A549 treated with AZD2906 at 1 μM for 4 hours (cell line): ENCODE measurements around the gene MATK. TPM values are rescaled to one million over a fixed set of nuclear protein-coding genes. Genes with fewer than 3 reads are reported as not detected.

Source experiments
- total RNA-seq: library from RNA; stranded (reverse); fragments of 200-300 nt; extraction: Qiagen RNA extraction; gene quantifications from 5 replicates; pipeline ENCODE4 v1.2.3, GENCODE V29; 2022

Gene MATK, protein sequence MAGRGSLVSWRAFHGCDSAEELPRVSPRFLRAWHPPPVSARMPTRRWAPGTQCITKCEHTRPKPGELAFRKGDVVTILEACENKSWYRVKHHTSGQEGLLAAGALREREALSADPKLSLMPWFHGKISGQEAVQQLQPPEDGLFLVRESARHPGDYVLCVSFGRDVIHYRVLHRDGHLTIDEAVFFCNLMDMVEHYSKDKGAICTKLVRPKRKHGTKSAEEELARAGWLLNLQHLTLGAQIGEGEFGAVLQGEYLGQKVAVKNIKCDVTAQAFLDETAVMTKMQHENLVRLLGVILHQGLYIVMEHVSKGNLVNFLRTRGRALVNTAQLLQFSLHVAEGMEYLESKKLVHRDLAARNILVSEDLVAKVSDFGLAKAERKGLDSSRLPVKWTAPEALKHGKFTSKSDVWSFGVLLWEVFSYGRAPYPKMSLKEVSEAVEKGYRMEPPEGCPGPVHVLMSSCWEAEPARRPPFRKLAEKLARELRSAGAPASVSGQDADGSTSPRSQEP
- 0.73 to 1.8 TPM (median 1.3 TPM) in 5 replicates for total RNA-seq

DNA sequence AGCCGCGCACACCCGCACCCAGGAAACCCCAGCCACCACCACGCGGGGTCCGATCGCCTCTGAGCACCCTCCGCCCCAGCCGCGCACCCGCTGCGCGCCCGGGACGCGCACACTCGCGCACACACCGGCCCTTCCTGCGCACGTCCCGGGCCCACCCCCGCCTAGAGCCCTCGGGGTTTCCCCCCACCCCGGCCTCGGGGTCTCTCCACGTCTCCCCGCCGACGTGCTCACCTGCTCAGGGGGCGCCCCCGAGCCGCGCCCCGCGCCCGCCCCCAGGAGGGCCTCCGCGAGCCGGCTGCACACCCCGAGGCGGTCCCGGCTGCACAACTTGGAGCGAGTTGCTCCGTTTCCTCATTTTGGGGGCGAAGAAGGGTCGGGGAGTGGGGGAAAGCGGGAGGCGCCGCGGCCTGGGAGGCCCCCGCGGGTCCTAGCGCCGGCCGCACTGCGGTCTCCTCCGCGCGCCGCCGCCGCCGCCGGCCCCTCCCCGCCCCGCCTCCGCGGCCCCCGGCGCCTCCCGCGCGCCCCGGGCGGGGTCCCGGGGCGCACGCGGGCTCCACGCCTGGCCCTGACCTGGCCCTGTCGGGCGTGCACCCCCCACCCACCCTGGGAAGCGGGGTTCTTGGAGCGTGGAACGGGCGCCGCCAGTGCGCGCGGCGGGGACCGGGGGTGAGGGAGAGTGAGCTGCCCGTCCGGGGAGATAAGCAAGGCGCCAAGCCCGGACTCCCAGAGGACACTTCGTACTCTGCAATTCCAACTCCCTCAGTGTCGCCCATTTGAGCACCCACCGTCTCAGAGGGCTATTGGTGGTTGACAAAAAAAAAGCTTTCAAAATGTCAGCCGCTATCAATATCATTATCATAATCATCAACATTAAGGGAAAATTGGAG, at the start of gene MATK:
Gene MATK, minus strand, starts transcription at position 444 of the 887 bp plus-strand sequence. CDS start 1,246 bp downstream, outside the sequence.

DNA sequence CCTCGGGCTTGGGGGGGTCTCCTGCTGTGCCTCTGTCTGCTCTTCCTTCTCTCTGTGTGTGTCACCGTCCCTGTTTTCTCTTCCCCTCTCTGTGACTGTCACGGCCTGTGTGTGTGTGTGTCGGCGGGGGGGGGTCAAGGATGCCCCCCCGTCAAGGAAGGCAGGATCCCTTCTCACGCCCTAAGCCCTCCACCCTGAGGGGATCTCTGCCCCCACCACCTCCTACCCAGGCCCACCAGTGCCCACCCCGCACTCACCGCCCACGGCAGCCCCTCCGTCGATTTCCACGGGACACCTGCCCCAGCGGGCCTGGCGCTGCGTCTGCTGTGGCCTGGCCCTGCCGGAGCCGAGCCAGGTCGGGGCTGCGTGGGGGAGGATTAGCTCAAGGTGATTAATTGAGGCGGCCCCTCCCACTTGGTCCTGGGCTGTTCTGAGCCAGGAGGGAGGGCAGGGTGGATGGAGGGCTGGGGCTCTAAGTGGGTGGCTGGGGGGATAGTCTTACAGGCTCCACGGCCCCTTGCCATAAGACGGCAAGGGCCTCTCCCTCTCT, 14.2 kb downstream of the MATK start, which contains the start of gene RAX2:
Gene RAX2, minus strand, starts transcription at position 323 of the 550 bp plus-strand sequence. CDS start 486 bp downstream, outside the sequence.

DNA sequence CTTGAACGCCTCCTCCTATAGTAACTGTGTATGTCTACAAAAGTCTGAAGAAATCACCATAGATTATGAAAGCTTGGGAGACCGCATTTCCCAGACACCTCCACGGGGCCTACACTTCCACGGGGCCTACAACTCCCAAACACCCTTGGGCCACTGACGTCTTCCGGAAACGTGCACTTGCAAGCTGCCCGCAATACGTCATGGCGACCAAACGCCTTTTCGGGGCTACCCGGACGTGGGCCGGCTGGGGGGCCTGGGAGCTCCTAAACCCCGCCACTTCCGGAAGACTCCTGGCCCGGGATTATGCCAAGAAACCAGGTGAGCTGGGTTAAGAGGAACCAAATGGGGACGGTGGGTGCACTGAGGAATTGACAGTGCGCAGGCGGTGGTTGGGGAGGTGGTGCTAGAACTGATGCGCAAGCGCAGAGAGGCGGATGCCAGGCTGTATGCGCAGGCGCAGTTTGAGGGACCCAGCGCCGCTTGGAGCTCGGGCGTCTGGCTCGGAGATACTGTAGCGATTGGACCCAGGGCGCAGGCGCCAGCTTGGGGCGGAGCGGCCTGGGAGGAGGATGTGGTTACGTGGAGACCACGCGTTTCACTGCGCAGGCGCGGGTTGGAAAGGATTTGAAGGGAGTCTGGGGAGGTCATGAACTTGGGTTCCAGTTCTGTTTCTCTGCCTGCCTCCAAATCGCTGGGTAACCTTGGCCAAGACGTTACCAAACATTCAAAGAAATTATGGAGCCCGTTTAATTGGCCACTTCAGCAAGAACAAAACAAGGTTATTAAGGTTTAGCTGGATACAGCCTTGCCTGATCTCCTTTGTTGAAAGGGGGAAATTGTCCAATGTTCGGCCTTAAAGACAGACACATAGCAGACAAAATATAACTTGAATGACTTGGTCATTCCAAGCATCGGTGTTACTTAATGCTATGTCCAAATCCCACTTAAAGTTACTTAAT, 23.4 kb downstream of the MATK start, which contains the start of gene MRPL54:
Gene MRPL54, plus strand, starts transcription at position 182 of the 959 bp plus-strand sequence. Its CDS starts 19 bp downstream, at position 201.

DNA sequence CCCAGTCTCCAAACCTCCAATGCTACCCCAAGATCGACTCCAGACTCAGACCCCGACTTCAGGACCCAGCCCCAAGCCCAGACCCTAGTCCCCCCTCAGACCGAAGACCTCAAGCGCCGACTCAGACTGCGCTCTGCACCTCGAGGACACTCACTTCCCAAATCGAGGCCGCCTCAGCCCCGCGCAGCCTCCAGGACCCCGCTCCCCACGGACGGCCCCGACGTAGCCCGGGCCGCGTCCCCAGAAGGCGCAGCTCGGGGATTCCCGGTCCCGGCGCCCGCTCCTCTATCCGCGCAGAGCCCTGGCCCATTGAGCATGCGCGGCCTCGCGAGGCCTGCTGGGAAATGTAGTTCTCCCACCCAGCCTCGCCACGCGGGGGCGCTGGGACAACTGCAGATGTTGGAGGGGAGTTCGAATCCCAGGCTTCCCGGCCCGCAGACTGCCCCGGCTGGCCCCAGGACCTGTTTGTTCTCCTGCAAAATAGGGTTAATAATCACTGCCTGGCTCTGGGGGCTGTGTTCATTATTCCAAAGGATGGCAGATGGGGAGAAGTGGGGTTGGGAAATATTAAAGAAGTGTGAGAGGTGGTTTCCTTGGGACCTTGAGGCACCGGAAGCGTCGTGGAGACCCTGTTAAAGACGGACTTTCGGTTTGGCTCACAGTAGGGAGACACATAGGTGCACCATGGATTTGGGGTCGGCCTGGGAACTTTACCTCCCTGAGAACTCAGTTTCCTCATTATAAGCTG, 24.6 kb downstream of the MATK start, which contains the start of gene APBA3:
Gene APBA3, minus strand, starts transcription at position 311 of the 748 bp plus-strand sequence. CDS start 1,428 bp downstream, outside the sequence.

Other genes with a start within 250 kb of the MATK start
- gene TEKTIP1, start 247.2 kb downstream of the MATK start, total RNA-seq: 0.16 to 0.21 TPM (median 0.20 TPM) in 3 of 5 replicates, not detected in the others
- gene MFSD12, start 228.8 kb downstream of the MATK start, total RNA-seq: 108 to 143 TPM (median 142 TPM) in 5 replicates
- gene HMG20B, start 213.4 kb downstream of the MATK start, total RNA-seq: 37.4 to 62.5 TPM (median 61.1 TPM) in 5 replicates
- 0.19 to 0.34 TPM (median 0.27 TPM) in 5 replicates for gene GIPC3, start 200.9 kb downstream of the MATK start, total RNA-seq
- 1.2 to 1.6 TPM (median 1.3 TPM) in 5 replicates for gene TBXA2R, start 179.5 kb downstream of the MATK start, total RNA-seq
- gene CACTIN, start 159.6 kb downstream of the MATK start, total RNA-seq: 11.5 to 18.5 TPM (median 17.9 TPM) in 5 replicates
- 9.9 to 14.3 TPM (median 12.7 TPM) in 5 replicates for gene PIP5K1C, start 85.9 kb downstream of the MATK start, total RNA-seq
- gene TJP3, start 78.0 kb downstream of the MATK start, total RNA-seq: 0.25 to 0.59 TPM (median 0.37 TPM) in 5 replicates
- gene APBA3, start 24.7 kb downstream of the MATK start, total RNA-seq: 7.7 to 11.8 TPM (median 10.1 TPM) in 5 replicates
- gene MRPL54, start 23.7 kb downstream of the MATK start, total RNA-seq: 60.9 to 76.7 TPM (median 62.8 TPM) in 5 replicates
- gene RAX2, start 14.2 kb downstream of the MATK start, total RNA-seq: not detected in 5 replicates
- gene ZFR2, start 82.7 kb upstream of the MATK start, total RNA-seq: 0.09 to 0.45 TPM (median 0.11 TPM) in 5 replicates
- 0.07 to 0.13 TPM (median 0.09 TPM) in 4 of 5 replicates, not detected in the other for gene ATCAY, start 94.3 kb upstream of the MATK start, total RNA-seq
- not detected in 5 replicates for gene NMRK2, start 146.7 kb upstream of the MATK start, total RNA-seq
- 44.3 to 47.3 TPM (median 45.1 TPM) in 5 replicates for gene DAPK3, start 184.7 kb upstream of the MATK start, total RNA-seq
- 919 to 1,074 TPM (median 1,044 TPM) in 5 replicates for gene EEF2, start 199.1 kb upstream of the MATK start, total RNA-seq
- gene PIAS4, start 221.4 kb upstream of the MATK start, total RNA-seq: 14.6 to 17.5 TPM (median 15.7 TPM) in 5 replicates